ENCODE data around the gene MYLIP.

The MYLIP gene

DNA sequence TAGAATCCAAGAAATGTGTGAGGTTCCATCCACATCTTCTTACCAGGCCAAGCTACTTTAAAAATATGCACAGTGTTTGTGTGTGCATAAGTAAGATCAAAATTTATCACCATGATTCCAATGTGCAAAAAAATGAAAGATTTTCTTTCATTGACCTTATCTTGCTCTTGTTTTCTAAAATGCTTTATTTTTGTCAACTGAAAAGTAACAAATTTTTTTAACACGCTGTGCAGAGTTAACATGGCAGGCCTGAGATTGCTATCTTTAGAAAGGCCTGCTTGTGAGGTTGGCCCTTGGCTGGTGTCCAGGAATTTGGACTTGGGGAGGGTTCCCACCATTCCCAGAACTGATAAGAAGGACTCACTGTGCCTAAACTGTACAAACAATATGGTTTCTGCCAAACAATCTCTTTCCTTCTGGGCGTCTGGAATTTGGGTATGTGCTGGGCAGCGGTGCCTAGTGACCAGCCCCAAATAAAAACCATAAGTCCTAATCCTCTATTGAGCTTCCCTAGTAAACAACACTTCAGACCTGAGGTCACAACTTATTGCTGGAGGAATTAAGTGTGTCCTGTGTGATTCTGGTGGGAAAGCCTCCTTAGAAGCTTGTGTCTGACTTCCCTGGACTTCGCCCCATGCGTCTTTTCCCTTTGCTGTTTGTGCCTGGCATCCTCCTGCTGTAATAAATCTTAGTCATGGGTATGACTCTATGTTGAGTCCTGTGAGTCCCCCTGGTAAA lies 19.8 kb upstream of the MYLIP start:
- H3K36me3 ChIP-seq (ENCODE audit: control insufficient read depth in 2 of 2, insufficient read depth in 1 of 2, low read length in 2 of 2), result no peaks in the 10 kb centered on the region
- peaks cover 22% of the 10 kb centered on the region for H3K4me1 ChIP-seq (ENCODE audit: control insufficient read depth, insufficient read depth, low read length)
- no peaks in the 10 kb centered on the region for H3K9me3 ChIP-seq (ENCODE audit: control insufficient read depth, insufficient read depth, low read depth, low read length)
- TF ChIP-seq ZNF394 (tag by site-specific recombination; IDR thresholded peaks at IDR 0.05; ENCODE audit: borderline replicate concordance), result no peak
- TF ChIP-seq, protein P1, sequence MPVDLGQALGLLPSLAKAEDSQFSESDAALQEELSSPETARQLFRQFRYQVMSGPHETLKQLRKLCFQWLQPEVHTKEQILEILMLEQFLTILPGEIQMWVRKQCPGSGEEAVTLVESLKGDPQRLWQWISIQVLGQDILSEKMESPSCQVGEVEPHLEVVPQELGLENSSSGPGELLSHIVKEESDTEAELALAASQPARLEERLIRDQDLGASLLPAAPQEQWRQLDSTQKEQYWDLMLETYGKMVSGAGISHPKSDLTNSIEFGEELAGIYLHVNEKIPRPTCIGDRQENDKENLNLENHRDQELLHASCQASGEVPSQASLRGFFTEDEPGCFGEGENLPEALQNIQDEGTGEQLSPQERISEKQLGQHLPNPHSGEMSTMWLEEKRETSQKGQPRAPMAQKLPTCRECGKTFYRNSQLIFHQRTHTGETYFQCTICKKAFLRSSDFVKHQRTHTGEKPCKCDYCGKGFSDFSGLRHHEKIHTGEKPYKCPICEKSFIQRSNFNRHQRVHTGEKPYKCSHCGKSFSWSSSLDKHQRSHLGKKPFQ (tag by site-specific recombination; IDR thresholded peaks at IDR 0.05), result peak; percentile 67
- no peak overlapping the region for H3K4me3 ChIP-seq (ENCODE audit: low read depth, low read length)
- H3K27ac ChIP-seq (ENCODE audit: extremely low read depth, low read depth, low read length), result no peak overlapping the region; the same call in 1 of the 2 replicates
- ChIA-PET POLR2A (interaction anchor here (0.5 to 2.2 kb wide), 3 partner anchors 16 to 314 kb away, joined by 3 to 11 read pairs (median 5); partner anchors contain the start of gene MYLIP), CTCF (interaction anchor here (0.6 to 1.8 kb wide), 2 partner anchors 20 to 59 kb away, joined by 3 read pairs; partner anchors contain the start of gene MYLIP)

DNA sequence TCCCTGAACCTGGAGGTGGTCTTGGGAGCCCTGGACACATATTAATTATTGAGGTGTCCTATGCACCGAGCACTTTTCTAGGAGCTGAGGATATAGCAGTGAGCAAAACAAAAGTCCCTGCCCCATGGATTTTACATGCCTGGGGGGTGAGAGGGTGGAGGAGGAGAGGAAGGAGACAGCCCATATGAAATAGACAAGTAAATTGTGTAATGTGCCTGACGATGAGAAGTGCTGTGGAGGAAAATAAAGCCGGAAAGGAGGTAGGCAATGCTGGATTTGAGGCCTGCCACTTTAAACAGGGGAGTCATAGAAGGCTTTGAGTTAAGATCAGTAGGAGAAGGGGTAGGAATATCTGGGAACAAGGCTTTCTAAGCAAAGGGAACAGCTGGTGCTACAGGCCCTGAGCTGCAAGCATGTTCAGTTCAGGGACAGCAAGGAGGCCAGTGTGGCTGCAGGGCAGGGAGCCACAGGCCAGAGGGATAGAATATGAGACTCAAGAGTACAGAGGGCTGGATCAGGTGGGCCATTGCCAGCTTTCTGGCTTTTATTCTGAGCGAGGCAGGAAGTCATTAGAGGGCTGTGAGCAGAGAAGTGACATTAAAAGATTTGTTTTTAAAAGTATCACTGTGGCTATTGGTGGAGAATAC lies 19.1 kb upstream of the MYLIP start:
- CTCF ChIA-PET, result interaction anchor here (0.6 to 1.8 kb wide), 2 partner anchors 19 to 60 kb away, joined by 3 read pairs; partner anchors contain the start of gene MYLIP
- POLR2A ChIA-PET, result interaction anchor here (1.1 to 2.2 kb wide), 2 partner anchors 19 to 315 kb away, joined by 5 to 11 read pairs; partner anchors contain the start of gene MYLIP
- Histone ChIP-seq H3K4me3 (ENCODE audit: low read depth, low read length) (no peak overlapping the region), H3K9me3 (ENCODE audit: control insufficient read depth, insufficient read depth, low read depth, low read length) (no peaks in the 10 kb centered on the region), H3K36me3 (ENCODE audit: control insufficient read depth in 2 of 2, insufficient read depth in 1 of 2, low read length in 2 of 2) (no peaks in the 10 kb centered on the region), H3K4me1 (ENCODE audit: control insufficient read depth, insufficient read depth, low read length) (peaks cover 18% of the 10 kb centered on the region), H3K27ac (ENCODE audit: extremely low read depth, low read depth, low read length) (no peak overlapping the region; the same call in 1 of the 2 replicates)
- TF ChIP-seq ZNF629 (tag by site-specific recombination; IDR thresholded peaks at IDR 0.05) (no peak), ZNF292 (tag by site-specific recombination; IDR thresholded peaks at IDR 0.05; ENCODE audit: borderline replicate concordance, low read depth) (no peak), ZBTB48 (tag by site-specific recombination; IDR thresholded peaks at IDR 0.05) (no peak)

DNA sequence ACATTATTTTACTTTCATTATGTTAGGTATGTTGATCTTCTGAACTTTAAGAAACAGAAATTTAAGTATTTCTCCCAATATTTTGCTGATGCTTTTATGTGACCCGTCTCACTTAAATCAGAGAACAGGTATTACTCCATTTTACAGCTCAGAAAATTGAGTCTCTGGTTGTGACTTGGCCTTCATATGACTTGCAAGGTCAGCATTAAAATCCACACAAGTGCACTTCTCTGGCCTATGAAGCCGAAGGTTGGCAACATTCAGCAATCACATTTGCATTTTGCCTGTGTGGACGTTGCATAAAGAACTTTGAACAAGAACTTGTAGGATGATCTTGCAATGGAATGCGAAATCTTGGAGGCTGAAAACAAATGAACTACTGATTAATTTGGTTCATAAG lies 10.1 kb upstream of the MYLIP start:
- POLR2A ChIA-PET, result interaction anchor here (1.4 kb wide), 1 partner anchor 10 kb away, joined by 6 read pairs; the partner anchor contains the start of gene MYLIP

DNA sequence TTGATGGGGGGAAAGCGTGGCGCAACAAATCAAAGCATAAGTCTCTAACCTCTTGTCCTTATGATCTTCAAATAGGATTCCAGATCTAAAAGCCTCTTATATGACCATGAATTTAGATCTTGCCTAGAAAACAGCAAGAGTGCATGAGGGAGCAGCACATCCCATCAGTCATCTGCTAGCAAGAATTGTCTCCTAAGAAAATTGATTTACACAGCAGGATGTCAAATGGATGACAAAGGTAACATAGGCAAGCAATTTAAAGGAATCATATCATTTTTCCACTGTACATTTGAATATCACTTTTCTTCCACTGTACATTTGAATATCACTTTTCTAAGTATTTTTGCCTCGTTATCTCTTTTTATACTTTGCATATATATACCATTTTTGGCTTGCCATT lies 7.5 kb upstream of the MYLIP start:
- CTCF ChIA-PET, result interaction anchor here (0.6 to 1.4 kb wide), 3 partner anchors 9 to 132 kb away, joined by 3 read pairs; no protein-coding TSS in a partner anchor
- POLR2A ChIA-PET, result no interaction called here
- no peaks in the 10 kb centered on the region for H3K36me3 ChIP-seq (ENCODE audit: control insufficient read depth in 2 of 2, insufficient read depth in 1 of 2, low read length in 2 of 2)
- no peak overlapping the region for H3K27ac ChIP-seq (ENCODE audit: extremely low read depth, low read depth, low read length)
- H3K4me1 ChIP-seq (ENCODE audit: control insufficient read depth, insufficient read depth, low read length), result no peaks in the 10 kb centered on the region
- H3K4me3 ChIP-seq (ENCODE audit: low read depth, low read length), result no peak overlapping the region
- TF ChIP-seq ZNF19 (tag by site-specific recombination; IDR thresholded peaks at IDR 0.05; ENCODE audit: low read depth), result no peak
- no peak for TF ChIP-seq BCL11B (tag by site-specific recombination; IDR thresholded peaks at IDR 0.05; ENCODE audit: low read depth)
- no peak for TF ChIP-seq ZNF677 (tag by site-specific recombination; IDR thresholded peaks at IDR 0.05)
- TF ChIP-seq, protein P2, sequence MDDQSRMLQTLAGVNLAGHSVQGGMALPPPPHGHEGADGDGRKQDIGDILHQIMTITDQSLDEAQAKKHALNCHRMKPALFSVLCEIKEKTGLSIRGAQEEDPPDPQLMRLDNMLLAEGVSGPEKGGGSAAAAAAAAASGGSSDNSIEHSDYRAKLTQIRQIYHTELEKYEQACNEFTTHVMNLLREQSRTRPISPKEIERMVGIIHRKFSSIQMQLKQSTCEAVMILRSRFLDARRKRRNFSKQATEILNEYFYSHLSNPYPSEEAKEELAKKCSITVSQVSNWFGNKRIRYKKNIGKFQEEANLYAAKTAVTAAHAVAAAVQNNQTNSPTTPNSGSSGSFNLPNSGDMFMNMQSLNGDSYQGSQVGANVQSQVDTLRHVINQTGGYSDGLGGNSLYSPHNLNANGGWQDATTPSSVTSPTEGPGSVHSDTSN (CRISPR knock-in tag; IDR thresholded peaks at IDR 0.05), result no peak
- no peak for TF ChIP-seq FEZF1 (tag by site-specific recombination; IDR thresholded peaks at IDR 0.05)
- no peak for TF ChIP-seq ZNF214 (tag by site-specific recombination; IDR thresholded peaks at IDR 0.05; ENCODE audit: borderline replicate concordance)
- no peak for TF ChIP-seq ZNF48 (tag by site-specific recombination; IDR thresholded peaks at IDR 0.05)
- no peak for TF ChIP-seq ZNF596 (tag by site-specific recombination; IDR thresholded peaks at IDR 0.05)
- no peak for TF ChIP-seq ZNF600 (tag by site-specific recombination; IDR thresholded peaks at IDR 0.05)
- no peak for TF ChIP-seq ZNF354C (tag by site-specific recombination; IDR thresholded peaks at IDR 0.05; ENCODE audit: borderline replicate concordance, low read depth)
- TF ChIP-seq KLF8 (tag by site-specific recombination; IDR thresholded peaks at IDR 0.05), result no peak
- no peak for TF ChIP-seq SP3 (tag by site-specific recombination; IDR thresholded peaks at IDR 0.05)
- TF ChIP-seq ZNF311 (tag by site-specific recombination; IDR thresholded peaks at IDR 0.05; ENCODE audit: borderline replicate concordance), result no peak
- TF ChIP-seq ZNF169 (tag by site-specific recombination; IDR thresholded peaks at IDR 0.05), result no peak
- no peak for TF ChIP-seq ZNF138 (tag by site-specific recombination; IDR thresholded peaks at IDR 0.05; ENCODE audit: borderline replicate concordance)
- no peaks in the 10 kb centered on the region for H3K9me3 ChIP-seq (ENCODE audit: control insufficient read depth, insufficient read depth, low read depth, low read length)

More for the DNA sequence above, 10.1 kb upstream of the MYLIP start:
- Histone ChIP-seq H3K27ac (ENCODE audit: extremely low read depth, low read depth, low read length) (no peak overlapping the region), H3K4me3 (ENCODE audit: low read depth, low read length) (no peak overlapping the region), H3K36me3 (ENCODE audit: control insufficient read depth in 2 of 2, insufficient read depth in 1 of 2, low read length in 2 of 2) (no peaks in the 10 kb centered on the region), H3K9me3 (ENCODE audit: control insufficient read depth, insufficient read depth, low read depth, low read length) (no peaks in the 10 kb centered on the region), H3K4me1 (ENCODE audit: control insufficient read depth, insufficient read depth, low read length) (no peaks in the 10 kb centered on the region)
- CTCF ChIA-PET, result interaction anchor here (0.7 kb wide), 1 partner anchor 10 kb away, joined by 3 read pairs; the partner anchor contains the start of gene MYLIP
- TF ChIP-seq ZNF514 (tag by site-specific recombination; IDR thresholded peaks at IDR 0.05) (no peak), ZNF292 (tag by site-specific recombination; IDR thresholded peaks at IDR 0.05; ENCODE audit: borderline replicate concordance, low read depth) (no peak), ZNF596 (tag by site-specific recombination; IDR thresholded peaks at IDR 0.05) (no peak), FEZF1 (tag by site-specific recombination; IDR thresholded peaks at IDR 0.05) (no peak), ZNF394 (tag by site-specific recombination; IDR thresholded peaks at IDR 0.05; ENCODE audit: borderline replicate concordance) (no peak), ZNF664 (tag by site-specific recombination; IDR thresholded peaks at IDR 0.05) (no peak), ZSCAN30 (tag by site-specific recombination; IDR thresholded peaks at IDR 0.05) (no peak), ZNF416 (tag by site-specific recombination; IDR thresholded peaks at IDR 0.05) (no peak), TRIM28 (IDR thresholded peaks at IDR 0.05; ENCODE audit: borderline replicate concordance, low read length) (no peak)
